Measurements from ENCODE around the gene FAM20C.
"Not testable (repeated sequence)": the region's sequence is repeated elsewhere in the genome, so short reads cannot be mapped to it uniquely, and the experiment has no call there.

The FAM20C gene

DNA sequence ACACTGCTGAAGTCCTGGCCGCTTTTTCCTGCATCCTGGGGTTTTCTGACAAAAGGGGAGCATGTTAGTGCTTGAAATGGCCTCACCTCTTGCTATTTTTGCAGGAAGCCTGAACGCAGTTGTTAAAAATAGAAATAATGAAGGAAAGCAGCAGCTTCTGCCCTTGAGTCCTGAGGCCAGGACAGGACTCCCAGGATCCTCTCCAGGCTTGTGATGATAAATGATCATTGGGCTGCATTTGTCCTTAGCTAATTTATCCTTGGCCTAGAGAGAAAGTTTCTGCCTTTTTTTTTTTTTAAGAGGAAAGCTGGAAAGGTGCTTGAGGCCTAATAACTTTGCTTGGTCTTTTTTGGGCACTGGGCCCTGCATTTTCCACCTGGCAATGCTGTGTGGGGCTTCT is 17.7 kb upstream of the FAM20C start:
- DNase-seq = no peak

DNA sequence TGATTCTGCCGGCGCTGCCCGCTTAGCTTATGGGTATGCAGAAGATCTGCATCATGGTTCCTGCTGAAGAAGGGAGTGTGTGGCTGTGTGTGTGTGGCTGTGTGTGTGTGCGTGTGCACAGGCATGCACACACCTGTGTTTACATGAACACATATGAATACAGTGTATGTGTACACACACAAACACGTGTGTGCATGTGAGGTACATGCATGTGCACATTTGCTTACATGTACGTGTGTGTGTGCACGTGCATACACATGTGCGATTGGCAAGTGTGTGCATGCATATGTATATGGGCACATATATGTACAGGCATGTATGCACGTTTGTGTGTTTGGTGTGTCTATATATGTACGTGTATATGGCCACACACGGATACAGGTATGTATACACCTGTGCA is 16.4 kb upstream of the FAM20C start:
- DNase-seq = no peak

DNA sequence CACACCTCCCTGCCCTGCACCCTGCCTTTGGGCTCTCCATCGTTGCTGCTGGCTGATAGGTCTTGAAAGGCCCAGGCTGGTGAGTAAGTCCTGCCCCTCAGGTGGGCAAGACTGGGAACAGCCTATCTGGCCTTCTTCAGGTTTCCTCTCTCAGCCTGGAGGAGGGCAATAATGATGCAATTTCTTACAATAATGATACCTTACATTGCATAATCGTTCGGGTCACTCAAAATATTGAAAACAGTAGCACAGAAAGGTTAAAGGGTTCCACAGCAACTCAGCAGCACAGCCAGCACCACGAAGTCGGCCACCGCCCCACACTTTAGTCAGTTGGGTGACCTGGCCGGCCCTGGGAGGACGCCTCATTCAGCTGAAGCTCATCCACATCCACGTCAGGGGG is 16.0 kb upstream of the FAM20C start:
- no peak for DNase-seq

DNA sequence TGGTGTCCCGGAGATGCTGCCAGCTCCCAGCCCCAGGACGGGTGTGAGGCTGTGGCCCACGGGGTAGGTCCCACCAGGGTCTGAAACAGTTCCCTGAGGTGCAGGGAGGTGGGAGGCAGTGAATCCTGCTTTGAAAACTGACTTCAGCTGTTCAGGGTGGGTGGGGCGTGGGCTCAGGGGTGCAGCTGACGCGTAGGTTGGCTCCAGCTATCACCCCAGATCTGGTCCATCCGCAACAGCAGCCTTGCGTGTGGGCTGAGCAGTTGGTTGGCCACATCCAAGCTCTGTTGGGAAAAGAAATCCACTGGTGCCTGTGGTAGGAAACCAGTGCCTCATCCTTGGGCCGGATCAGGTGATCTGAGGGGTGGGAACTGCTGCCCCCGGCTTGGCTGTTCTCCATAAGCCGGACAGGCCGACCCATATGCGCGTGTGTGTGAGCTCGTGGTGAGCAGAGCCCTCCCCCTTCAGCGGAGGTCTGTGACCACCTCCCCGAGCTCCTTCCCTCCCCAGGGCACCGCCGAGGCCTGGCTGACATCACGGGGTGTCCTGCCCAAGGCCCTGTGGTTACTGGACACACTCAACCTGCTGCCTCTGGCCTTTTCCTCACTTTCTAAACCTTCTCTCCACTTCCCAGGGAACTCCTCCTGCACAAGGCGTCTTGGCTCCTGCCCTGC is 15.4 kb upstream of the FAM20C start:
- DNase-seq = no peak

DNA sequence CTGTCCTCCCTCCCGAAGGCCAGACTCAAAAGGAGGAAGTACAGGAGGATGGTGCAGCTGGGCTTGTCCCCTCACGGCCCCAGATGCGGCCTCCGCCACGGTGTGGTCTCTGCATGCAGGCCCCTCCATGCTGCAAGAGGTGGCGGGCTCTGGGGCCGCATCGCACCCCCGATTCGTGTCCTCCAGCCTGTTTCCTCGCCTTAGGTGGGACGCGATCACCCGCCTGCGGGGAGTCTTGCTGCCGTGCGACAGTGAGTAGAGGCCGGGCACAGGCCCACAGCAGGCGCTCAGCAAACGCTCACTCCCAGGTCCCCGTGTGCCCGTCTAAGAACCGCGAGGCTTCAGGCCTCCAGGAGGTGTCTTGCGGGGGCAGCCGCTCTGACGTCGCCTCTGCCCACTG is 13.9 kb upstream of the FAM20C start:
- no peak for DNase-seq

DNA sequence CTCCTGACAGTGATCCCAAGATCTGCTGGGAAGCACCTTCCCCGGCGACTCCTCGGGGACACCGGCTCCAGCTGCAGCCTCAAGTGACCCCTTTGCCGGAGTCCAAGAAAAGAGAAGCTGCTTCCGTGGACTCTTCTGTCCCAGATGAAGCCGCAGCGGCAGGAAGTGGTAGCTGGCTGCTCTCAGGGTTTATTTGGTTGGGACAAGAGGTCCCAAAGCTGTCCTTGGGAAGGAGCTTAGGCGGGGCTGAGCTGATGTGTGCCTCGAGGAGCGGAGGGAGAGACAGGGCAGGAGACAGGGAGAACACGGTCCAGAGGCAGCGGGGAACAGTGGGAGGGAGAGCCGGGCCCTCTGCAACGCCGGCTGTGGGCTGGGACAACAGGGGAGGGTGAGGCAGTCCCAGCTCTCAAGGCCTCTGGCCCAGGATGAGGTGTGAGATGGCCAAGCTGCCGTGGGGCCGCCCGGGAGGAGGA is 13.1 kb upstream of the FAM20C start:
- DNase-seq = no peak

DNA sequence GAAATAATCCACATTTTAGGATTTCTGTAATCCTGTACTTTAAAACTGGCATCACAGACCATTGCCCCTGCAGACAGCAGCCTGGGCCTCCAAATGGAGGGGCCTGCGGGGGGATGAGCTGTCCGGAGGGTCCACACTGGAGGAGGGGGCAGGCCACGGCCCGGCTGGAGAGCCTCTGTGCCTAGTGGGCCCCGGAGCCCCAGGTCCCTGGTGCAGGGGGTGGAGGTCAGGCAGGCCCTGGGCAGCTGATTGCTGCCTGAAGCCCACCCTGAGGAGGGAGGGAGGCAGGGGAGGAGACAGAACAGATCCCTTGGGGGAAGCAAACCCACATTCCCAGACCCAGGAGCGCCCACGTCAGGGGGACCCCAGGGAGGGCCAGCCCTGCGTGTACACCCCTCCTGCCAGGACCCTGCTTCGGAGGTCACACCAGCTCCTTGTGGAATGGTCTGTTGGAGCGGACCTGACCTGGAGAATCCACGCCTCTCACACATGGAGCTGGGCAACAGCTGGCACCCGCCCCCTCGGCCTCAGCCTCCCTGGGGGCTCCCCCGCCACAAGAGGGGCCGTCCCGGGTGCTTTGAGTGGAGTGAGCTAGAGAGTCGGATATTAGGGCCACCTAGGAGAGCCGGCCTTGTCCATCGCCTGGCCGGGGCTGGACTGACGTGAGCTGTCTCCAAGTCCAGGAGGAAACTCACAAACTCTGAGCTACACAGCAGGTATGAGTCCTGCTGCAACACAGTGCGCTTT is 12.2 kb upstream of the FAM20C start:
- no peak for DNase-seq

DNA sequence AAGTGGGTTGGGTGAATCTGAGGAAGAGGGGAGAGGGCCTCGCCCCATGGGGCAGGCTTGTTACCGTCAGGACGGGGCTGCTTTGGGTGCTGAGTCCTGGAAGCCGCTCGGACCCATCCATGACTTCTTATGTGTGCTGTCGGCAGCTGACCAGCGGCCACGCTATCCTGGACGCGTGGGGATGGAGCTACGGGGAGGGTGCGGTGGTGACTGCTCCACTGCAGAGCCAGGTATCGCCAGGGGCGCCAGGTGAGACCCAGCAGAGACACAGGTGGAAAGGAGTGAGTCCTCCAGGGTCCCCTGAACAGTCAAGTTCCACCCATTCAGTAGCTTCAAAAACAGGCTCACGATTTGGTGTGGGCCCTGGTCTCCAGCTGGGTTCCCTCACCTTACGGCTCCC is 10.6 kb upstream of the FAM20C start:
- DNase-seq = no peak

DNA sequence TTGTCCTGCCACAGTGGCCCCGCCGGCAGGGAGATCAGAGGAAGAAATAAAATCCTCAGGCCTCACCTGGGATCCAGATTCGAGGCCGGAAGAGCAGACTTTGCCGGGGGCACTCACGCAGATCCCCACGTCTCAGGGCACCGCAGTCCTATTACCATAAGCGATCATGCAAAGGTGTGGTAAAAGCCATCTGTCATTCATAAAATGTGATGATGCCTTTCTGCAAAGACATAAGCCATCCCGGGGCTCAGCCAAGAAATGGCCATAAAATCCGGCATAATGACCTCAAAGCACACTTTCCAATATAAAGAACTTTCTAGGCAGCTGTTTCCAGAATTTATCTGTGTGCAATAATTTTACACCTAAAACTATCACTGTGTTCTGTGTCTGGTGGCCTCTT is 9.9 kb upstream of the FAM20C start:
- not testable (repeated sequence) for DNase-seq

DNA sequence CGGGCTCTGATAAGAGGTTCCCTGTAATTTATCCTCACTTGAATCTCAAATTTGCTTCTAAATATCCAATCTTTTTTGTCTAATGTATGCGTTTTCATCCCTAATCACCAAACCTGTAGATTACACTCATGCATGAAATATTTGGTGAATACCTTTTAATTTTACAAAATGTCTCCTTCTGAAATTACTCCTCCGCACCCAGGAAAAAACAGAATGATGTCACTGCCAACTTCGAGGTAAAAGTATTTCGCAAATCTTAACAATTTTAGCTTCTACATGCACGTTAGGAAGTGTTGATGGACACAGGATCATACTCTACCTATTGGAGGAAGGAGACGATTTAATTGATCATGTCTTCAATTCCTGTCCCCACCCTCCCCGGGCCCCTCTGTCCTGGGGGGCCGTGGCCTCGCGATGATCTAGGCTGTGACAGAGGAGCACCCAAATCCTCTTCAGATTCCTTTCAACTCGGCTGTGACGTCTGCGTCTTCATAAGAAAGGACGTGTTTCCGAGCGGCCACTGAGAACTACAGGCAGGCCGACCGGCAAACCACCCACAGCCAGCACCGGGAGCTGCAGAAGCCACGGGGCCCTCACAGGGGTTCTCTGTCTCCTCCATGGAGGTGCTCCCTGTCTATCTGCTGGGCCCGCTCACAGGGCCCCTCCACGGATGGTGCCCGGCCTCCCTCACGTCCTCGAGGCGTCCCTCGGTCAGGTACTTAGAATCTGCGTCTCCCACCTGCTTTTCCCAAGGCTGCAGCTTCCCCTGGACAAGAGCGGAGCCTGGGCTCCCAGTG is 8.7 kb upstream of the FAM20C start:
- DNase-seq = no peak

DNA sequence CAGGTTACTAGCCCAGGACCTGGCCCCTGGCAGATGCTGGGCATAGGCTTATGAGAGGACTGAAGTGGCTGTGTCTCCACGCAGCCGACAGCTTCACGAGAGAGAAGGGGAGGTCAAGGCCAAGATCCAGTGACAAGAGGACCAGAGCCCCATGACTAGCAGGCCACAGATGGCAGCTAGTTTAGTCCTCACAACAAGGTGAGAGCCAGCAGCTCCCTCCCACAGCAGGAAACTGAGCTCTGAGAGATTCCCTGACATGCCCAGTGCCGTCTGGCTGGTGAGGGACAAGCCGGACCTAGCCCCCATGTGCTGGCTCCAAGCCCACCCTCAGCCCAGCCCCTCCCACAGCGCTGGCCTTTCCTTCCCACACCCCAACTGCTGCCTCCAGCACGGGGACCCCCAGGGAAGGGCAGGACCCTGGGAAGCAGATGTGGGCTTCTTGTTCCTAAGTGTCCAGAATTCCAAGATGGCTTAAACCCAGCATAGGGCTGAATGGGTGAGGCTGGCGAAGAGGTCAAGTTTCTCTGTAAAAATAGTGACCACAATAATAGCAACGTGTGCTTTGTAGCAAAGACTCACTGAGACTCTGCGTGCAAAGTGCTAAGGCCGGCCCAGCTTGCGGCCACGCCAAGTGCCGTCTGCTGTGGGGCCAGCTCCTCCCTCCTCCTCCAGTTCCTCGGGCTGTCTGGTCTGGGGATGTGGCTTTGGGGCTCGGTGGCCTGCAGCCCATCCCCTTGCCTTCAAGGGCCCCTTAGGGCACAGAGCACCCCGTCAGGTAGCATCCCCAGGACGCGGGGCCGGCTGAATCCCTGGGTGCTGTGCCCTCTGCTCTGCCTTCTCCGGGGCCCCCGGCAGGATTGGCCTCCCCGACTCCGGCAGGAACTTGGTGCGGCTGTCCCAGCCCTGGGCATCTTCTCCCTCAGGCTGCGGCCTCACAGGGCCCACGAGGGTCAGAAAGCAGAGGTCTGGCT is 7.8 kb upstream of the FAM20C start:
- no peak for DNase-seq

DNA sequence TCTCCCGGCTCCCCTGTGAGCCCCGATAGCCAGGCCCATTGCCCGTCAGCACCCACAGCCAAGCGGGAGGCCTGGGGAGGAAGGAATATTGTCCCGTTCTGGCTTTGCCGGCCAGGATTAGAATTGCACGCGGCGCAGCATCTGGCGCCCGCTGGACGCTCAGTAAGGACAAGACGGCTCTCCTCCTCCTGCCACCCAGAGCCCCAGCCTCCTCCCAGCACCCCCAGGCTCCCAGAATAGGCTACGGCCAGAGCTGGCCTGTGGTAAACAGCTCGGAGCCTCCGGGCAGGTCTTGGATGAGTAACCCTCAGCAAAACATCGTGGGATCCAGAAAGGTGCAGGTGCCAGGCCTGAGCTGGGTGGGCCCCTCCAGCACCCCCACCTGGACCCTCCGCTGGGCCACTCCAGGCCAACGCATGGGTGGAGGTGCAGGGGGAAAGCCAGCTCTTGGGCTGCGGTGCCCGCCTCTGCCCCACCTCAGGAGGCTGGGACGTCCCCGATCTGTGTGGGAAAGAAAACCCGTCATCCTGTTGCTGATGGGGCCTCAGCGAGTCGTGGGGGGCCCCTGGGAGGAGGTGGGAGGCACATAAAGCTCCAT is 5.8 kb upstream of the FAM20C start:
- no peak for DNase-seq

DNA sequence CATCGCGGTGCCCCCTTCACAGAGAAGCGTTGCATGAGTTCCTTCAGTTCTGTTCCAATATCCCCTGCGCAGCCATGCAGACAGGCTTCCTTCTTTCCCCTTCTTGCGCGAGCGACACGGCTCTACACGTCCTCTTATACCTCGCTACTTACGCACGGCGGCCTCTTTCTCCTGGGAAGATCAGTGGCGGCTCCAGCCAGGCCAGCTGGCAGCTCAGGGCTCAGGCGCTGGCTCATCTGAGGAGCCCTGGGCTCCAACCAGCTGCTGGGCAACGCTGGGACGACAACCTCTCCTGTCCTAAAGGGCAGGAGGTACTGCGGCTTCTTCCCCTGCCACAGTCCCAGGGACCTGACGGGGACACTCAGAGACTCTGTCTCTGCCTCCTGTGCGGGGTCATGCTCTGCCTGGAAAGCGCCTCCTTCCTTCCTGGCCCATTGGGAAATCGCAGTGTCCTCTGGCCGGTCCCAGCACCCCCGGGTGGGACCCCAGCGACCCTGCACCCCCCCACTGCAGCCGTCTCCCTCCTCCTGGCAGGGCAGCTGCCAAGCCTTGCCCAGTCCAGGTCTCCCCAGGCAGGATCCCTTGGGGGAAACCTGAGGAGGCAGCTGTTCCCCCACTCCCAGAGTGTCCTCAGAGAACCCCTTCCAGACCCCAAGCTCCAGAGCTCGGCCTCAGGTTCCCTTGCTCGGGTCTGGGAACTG is 5.0 kb upstream of the FAM20C start:
- no peak for DNase-seq

DNA sequence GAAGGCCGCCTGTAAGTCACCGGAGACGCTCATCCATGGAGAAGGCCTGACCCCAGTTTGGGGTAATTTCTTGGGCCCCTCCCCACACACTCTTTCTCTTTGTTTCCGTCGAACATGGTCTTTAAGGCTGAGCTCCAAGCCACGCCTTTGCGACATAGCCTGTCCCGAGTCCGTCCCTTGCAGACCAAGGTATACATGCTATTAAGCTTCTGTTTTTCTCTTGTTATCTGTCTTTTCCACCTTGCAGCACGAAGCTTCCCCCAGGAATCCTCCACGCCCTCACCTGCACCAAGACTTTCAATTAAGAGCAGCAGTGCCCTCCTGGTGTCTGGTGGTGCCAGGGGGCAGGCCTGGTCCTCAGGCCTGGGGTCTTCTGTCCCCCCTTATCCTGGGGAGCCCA is 4.2 kb upstream of the FAM20C start:
- DNase-seq = no peak

DNA sequence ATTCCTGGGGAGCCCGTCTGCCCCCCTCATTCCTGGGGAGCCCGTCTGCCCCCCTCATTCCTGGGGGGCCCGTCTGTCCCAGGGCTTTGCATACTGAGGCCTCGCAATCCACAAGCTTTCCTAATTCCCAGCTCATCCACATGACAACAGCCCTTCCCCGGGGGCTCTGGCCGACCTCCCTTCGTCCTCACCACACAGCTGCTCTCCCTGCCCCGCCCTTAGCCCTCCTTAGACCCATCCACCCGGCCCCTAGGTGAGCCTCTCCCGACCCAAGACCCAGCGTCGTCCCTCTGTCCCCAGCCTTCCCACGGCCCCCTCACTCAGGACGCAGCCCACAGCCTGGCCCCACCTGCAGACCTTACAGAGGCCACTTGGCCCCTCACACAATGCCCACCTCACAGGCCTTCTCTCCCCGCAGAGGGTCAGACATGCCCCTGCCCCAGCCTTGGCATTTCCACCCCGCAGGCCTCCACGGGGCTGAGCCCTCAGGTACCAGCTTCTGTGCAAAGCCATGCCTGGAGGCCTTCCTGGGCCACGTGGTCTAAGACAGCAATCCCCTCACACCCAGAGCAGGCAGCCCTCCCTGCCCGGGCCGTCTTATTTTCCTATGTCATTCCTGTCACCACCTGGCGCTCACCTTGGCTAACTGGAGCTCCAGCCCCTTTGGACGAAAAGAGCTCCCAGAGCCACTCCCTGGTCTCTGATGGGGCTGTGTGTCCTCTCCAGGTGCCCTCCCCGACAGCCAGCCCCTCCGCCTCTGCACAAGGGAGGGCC is 3.5 kb upstream of the FAM20C start:
- no peak for DNase-seq

DNA sequence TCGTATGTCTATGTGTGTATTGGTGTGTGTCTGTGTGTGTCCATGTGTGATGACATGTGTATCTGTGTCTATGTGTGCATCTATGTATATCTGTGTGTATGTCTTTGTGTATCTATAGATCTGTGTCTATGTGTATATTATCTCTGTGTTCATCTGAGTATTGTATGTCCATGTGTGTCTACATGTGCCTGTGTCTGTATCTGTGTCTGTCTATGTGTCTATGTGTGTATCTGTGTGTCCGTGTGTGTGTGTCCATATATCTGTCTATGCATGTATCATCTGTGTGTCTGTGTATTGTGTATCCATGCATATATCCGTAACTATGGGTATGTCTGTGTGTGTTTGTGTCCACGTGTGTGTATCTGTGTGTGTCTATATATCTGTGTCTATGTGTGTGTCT is 2.7 kb upstream of the FAM20C start:
- DNase-seq = no peak

DNA sequence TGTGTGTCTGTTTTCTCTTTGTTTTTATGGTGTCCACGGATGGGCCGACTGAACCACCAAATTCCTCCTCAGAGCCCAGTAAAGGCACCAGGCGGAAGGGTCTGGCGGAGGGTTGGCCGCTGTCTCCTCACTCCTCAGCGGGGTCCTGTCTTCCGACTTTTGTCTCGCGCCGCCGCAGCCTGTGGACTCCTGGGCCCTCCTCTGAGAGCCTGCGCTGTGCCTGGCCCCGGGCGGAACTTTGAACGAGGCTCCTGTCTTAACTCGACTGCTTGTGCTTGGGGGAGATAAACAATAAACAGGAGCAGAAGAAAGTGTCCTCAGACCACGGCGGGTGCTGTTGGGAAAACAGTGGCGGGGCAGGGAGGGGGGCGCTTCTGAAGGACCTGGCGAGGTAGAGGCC is 2.2 kb upstream of the FAM20C start:
- DNase-seq = no peak

DNA sequence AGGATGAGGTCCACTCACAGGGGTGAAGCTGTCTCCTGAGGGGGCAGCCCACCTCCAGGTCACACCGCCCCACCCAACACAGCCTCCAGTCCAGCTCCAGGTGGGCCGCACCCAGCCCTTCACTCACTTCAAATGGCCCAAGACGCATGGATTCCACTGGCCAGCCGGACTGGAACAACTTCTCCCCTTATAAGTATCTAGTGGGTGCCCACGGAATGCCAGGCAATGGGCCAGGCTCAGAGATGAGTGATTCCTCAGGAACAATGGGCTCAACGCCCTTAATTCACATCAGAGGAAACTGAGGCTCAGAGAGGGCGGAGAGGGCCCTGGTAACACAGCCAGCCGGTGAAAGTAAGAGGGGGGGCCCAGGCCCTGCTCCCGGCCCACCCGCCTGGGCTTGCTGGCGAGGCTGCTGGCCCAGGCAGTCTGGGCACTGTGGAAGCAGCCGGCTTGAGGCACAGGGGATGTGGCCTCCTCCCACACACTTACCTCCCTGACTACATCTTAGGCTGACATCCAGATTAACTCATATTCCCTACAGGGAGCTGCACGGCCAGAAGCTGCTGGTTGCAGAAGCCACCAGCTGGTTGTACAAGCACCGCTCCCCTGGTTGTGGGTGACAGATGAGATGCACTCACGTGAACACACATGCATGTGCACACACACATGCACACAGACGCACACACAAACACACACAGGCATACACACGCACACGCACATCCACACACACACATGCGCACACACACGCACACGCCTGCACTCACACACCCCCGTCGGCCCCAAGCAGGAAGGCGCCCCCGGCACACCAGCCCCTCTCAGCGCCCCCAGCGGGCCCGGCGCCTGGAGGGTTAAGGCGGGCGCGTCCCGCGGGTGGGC is 1.0 kb upstream of the FAM20C start:
- no peak for DNase-seq

DNA sequence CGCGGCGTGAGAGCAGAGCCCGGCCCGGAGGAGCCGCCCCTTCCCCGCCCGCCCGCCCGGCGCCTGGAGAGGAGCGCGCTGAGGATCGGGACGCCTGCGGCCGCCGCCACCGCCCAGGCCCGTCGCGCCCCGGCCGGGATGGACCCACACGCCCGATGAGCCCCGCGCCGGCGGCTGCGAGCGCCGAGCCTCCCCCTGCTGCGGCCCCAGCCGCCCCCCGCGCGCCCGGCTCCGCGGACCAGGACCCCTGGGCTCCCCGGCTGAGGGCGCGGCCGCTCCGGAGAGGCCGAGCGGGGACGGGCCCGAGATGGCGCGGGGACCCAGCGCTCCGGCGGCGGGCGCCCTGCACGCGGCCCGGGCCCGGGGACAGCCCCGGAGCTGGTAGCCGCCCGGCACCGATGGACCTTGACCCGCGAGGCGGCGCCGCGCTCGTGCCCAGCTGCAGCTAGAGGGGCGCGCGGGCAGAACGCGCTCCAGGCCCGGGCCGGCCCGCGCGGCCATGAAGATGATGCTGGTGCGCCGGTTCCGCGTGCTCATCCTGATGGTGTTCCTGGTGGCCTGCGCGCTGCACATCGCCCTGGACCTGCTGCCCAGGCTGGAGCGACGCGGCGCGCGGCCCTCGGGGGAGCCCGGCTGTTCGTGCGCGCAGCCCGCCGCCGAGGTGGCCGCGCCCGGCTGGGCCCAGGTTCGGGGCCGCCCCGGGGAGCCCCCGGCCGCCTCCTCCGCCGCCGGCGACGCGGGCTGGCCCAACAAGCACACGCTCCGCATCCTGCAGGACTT is 520 bp downstream of the FAM20C start:
- no peak for DNase-seq
